Fibroblast of the aortic adventitia (primary cell): ENCODE results near the gene SMPD1. TPM values are rescaled to one million over a fixed set of nuclear protein-coding genes. Genes with fewer than 3 reads are reported as not detected.

Experiments
- DNase-seq: peaks from one replicate; pipeline ENCODE4 v3.0.0-alpha.2; 2010; ENCODE audit warnings: low read depth
- H3K4me3 ChIP-seq: 2 replicates; pipeline ENCODE4 v1.5.1; 2011; ENCODE audit warnings: low read depth, mild to moderate bottlenecking, control low read depth, low read length, moderate library complexity
- CTCF ChIP-seq: IDR thresholded peaks from 2 replicates; pipeline ENCODE4 v1.5.1; 2011; ENCODE audit warnings: mild to moderate bottlenecking, low read length, control low read depth, inconsistent platforms; ENCODE audit not compliant: insufficient read depth
- total RNA-seq: library from RNA; depleted of rRNA; stranded (reverse); fragments of >200 nt; gene quantifications from 2 replicates; pipeline ENCODE4 v1.2.3, GENCODE V29; 2012; ENCODE audit warnings: low replicate concordance

Gene SMPD1
- total RNA-seq, 1 donor: 63.9 TPM

GRCh38 chr11:6397636-6398035, 7.4 kb downstream of the SMPD1 start:
- no peak overlapping the region for H3K4me3 ChIP-seq
- DNase-seq: peak; percentile 72
- no peak for TF ChIP-seq CTCF

- no peak for TF ChIP-seq CTCF
- H3K4me3 ChIP-seq: no peak overlapping the region
- DNase-seq: no peak
Measured at GRCh38 chr11:6400431-6401345, 10.4 kb downstream of the SMPD1 start.

GRCh38 chr11:6401464-6401863, 11.2 kb downstream of the SMPD1 start:
- no peak overlapping the region for H3K4me3 ChIP-seq
- no peak for DNase-seq
- TF ChIP-seq CTCF: no peak

- no peak for TF ChIP-seq CTCF
- no peak for DNase-seq
- H3K4me3 ChIP-seq: no peak overlapping the region
Measured at GRCh38 chr11:6402061-6402470, 11.8 kb downstream of the SMPD1 start.

GRCh38 chr11:6402561-6402981, 12.3 kb downstream of the SMPD1 start:
- no peak for TF ChIP-seq CTCF
- DNase-seq: no peak
- no peak overlapping the region for H3K4me3 ChIP-seq

GRCh38 chr11:6403539-6403938, 13.3 kb downstream of the SMPD1 start:
- no peak for TF ChIP-seq CTCF
- no peak overlapping the region for H3K4me3 ChIP-seq
- no peak for DNase-seq
